CD4-positive, alpha-beta T cell treated with Interleukin-4 for 4 hours (primary cell): ENCODE measurements around the gene RBM5.
"Not testable (repeated sequence)": the region's sequence is repeated elsewhere in the genome, so short reads cannot be mapped to it uniquely, and the experiment has no call there.

Source experiments
- DNase-seq: peaks from one replicate; pipeline ENCODE4 v3.0.0-alpha.2; 2020

RBM5 gene

DNA sequence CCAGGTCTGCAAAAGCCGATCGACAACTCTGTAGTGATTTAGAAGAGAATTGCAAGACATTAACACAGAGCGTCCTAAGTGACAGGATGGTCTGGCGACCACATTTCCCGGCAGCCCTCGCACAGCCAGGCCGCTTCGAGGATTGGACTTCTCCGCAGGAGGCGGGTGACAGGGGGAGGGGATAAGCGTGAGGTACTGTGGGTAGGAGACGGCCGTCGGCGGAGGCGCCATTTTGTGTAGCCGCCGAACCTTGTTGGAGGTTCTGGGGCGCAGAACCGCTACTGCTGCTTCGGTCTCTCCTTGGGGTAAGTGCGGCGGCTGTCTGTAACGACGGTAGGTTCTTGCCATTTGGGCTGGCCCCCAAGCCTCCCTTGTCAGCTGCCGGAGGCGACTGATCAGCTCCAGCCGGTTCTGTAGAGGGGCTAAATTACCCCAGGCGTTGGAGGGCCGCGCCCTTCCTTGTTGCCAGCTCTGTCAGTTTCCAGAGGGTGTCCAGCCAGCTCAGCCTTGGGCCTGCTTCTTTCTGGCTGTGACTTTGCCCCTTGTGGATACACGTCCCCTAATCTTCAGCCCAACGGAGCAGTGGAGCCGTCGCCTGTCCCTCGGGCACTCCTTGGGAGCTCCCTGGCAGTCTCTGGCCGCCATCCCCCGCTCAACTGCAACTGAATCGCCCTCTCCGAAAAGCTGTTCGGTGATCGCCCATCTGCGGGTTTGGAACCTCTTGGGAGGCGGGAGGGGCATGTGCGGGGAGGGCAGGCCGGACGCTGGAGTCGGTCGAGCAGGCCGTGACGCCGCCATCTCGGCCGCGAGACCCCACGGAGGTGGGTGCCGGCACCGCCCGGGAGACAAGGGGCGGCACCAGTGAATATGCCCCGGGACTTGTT, at the start of gene RBM5:
TSS of gene RBM5 (plus strand) at position 195 of the 884 bp plus-strand sequence. CDS start 1,516 bp downstream, outside the sequence.
- peak; percentile 91 for DNase-seq

DNA sequence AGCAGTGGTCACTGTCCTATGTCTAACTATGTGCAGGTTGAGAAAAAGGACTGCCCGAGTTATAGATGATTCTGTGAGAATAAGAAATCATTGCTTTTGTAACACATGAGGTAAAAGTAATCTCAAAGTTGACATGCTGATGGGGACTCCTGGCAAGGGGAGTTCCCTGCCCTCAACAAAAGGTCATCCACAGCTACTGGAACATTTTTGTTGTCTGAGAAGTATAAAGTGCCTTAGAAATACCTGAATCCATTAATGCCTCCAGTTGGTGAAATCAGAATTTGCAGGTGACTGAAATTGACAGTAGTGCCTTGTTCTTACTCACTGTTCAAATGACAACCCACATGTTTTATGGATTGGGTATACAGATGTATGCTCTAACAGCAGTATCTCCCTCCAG, 43.7 kb upstream of the RBM5 start:
- DNase-seq: no peak

DNA sequence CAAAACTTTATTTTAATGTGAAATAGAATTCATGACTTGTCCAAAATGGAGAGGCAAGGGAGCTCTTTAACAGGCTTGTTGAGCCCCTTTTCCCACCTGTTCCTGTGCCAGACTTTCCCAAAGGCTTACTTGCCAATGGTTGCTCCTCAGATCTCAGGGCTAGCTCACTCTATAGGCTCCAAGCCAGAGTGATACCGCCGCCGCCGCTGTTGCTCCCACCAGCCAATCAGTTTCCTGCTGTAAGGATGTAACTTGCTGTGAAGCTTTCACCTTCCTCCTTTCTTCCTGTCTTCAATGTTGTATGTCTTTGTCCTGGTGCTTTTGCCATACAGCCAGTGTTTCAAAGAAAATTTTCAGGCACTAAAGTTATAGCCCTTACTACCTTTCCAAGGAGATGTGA, 41.3 kb upstream of the RBM5 start:
- no peak for DNase-seq

GRCh38 chr3:50050361-50050760, 38.4 kb upstream of the RBM5 start:
- DNase-seq: no peak

DNA sequence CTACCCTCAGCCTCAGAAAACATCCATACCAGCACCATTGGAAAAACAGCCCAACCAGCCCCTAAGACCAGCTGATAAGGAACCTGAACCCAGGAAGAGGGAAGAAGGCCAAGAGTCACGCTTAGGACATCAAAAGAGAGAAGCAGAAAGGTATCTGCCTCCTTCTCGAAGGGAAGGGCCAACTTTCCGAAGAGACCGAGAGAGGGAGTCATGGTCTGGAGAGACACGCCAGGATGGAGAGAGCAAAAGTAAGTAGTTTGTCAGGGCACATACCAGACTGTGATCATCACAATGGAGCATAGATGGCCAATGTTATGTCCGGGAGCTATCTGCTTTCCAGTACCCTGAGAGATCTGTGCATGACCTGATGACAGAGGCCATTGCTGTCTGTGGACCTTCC, 31.0 kb upstream of the RBM5 start:
- DNase-seq: no peak

DNA sequence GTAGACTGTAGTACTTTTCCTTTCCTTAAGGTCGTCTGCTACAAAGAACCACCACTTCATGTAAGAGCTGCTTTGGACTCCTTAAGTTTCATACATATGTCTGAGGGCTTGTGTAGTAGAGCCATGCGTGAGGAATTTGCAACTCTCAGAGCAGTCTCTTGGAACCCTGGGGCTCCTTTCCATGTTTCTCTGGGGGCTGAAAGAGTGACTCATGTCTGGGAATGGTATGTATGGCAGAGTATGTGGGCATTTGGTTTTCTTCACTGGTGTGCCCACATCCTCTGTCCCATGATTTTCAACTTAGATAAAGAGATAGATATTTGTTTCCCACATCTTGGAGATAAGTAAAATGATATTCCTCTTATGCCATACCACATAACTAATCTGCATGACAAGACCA, 20.6 kb upstream of the RBM5 start:
- DNase-seq: no peak

- no peak for DNase-seq
Observed at GRCh38 chr3:50078091-50078490, 10.6 kb upstream of the RBM5 start.

GRCh38 chr3:50078622-50079021, 10.1 kb upstream of the RBM5 start:
- no peak for DNase-seq

DNA sequence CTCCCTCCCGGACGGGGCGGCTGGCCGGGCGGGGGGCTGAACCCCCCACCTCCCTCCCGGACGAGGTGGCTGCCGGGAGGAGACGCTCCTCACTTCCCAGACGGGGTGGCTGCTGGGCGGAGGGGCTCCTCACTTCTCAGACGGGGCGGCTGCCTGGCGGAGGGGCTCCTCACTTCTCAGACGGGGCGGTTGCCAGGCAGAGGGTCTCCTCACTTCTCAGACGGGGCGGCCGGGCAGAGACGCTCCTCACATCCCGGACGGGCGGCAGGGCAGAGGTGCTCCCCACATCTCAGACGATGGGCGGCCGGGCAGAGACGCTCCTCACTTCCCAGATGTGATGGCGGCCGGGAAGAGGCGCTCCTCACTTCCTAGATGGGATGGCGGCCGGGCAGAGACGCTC, 3.8 kb upstream of the RBM5 start:
- not testable (repeated sequence) for DNase-seq

DNA sequence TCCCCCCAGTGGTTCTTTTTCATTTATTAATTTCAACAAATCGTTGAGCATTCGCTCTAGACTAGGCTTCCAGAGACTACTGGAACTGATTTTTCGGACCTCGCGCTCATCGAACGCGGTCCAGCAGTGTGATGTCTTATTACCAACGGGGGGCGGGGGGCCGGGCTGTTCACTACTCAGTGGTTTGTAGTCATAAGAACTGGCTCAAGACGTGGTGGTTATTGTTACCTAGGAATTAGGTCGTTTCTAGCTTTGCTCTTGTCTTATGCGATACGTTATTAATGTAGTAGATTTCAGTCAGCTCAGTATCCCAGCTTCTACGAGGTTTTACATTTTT, 858 bp downstream of the RBM5 start:
- DNase-seq: no peak

DNA sequence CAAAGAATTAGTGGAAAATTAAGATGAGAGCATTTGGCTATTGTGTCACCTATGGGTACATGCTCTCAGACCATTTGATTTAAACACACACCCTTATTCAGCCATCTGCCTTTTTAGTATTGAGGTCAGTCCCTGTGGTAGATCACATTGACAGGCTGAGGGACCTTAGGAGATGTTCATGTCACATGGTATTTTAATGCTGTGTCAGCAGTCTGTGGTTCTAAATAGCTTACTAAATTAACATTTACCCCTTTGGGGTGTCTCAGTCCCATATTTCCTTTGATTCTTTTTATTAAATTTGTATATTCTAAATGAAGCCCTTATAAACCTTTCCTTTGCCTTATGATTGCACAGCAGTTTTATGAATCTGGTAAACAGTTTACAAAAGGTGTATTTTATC, 2.3 kb downstream of the RBM5 start:
- no peak for DNase-seq

- no peak for DNase-seq
Observed at GRCh38 chr3:50095352-50095998, 6.8 kb downstream of the RBM5 start.

GRCh38 chr3:50100386-50100785, 11.7 kb downstream of the RBM5 start:
- DNase-seq: no peak

- no peak for DNase-seq
Observed at GRCh38 chr3:50100956-50101845, 12.5 kb downstream of the RBM5 start.

DNA sequence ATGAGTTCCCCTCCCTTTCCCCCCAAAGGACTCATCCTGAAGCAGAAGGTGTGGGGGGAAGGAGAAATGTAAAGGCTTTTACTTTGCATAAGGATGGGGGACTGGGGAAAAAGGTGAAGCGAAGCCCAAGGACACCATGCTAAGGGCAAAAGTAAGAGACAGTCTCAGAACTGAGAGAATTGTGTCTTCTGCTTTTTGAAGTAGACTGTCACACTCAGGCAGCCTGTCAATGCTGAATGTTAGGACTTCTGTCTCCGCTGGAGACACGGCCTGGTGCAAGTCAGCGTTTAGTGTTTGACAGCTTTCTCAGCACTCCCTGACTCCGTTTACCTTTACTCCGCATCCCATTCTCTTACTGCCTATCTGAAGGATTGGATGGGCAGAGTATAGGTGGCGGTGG, 13.8 kb downstream of the RBM5 start:
- no peak for DNase-seq

- DNase-seq: no peak
Observed at GRCh38 chr3:50111757-50112156, 23.0 kb downstream of the RBM5 start.

DNA sequence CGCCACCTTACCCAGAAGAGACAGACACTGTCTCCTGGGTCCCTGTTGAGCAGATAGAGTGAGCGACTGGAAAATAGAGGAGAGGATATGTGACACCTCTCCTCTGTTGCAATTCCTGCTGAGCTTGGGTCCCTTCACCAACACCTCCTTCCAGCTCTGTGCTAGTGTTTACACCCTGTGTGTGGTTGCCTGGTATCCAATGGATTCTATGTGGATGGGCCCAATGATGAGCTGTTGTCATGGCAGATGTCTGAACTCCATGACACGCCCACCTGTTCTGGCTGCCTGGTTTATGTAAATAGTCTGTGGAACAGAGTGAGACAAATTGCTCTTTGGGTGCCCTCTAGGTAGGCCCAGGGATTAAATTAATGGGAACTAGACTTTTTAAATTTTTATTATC, 23.7 kb downstream of the RBM5 start:
- no peak for DNase-seq

GRCh38 chr3:50117120-50117519, 28.4 kb downstream of the RBM5 start:
- DNase-seq: no peak

GRCh38 chr3:50118237-50118636, 29.5 kb downstream of the RBM5 start:
- no peak for DNase-seq

- no peak for DNase-seq
Observed at GRCh38 chr3:50119786-50120185, 31.1 kb downstream of the RBM5 start.

DNA sequence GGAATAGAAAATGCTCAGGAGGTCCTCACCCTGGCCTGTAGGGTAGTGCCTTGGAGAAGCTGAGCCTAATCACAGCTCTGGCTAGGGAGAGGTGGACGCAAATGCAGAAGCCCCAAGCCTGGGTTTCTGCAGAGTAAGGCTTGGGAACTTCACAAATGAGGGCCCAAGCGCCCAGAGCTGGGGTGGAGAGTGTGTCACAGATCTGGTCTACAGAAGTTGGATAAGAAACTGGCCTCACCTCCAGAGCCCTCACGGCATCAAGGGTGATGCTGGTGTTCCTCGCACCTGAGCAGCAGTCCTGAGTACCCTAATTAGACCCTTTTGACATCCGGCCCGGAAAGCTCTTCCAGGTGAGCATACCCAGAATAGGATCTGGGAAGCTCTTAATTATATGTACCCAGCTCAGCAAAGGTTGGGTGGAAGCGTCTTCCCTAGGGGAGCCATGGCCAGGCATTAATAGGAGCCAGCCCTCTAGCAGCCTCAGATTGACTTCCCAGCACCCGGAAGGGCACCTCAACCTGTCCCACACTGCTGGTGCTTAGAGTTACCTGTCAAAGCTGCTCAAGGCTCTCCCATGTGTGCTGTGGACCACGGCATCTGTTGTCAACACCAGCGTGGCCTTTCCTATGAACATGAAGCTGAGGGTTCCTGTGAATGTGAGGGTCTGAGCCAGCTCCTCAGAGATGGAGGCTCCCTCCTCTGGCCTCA, 31.8 kb downstream of the RBM5 start:
- DNase-seq: no peak

DNA sequence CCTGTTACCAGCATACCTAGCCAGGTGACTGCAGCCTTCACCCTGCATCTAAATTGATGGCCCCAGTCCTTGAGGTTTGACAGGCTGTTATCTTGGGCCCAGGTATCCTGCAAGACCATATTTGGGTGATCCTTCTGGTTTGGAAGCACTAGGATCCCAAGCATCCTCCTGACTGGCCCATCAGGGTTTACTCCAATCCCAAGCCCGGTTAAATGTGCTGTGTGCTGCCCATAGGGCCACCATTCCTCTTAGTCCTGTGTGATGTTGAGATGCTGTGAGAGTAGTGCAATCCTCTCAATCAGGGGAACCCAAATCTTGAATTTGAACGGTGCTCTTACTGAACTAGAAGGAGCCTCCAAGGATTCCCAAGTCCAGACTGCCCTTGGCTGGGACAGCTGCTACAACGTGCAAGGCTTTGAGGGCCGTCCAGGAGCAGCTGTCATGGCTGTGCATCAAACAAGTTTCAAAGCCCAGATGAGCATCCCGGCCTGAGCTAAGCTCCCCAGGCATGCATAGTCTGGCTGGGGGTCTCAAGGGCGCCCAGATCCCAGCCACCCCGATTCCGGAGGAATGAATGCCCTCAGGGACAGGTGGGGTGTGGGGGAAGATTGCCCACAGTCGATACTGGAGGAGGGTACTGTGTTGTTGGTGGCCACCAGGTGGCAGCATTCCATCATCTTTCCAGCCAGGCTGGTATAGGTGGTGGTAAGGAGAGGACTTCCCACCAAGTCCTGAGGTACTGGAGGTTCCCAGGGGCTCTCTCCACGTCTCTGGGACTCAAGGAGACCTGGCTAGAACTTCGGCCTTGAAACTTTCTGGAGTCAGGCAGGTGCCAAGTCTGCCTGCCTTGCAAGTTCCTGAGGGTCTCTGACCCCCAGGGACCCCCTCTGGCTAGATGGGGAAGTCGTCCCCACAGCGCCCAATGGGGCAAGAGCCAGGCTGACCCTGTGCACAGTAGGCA, 32.6 kb downstream of the RBM5 start:
- peak; percentile 59 for DNase-seq
